SW480 (cell line): ENCODE measurements around the gene HUS1B.

Experiments
- DNase-seq: peaks from one replicate; pipeline ENCODE4 v3.0.0-alpha.2; 2016; ENCODE audit warnings: low spot score

Gene HUS1B

DNA sequence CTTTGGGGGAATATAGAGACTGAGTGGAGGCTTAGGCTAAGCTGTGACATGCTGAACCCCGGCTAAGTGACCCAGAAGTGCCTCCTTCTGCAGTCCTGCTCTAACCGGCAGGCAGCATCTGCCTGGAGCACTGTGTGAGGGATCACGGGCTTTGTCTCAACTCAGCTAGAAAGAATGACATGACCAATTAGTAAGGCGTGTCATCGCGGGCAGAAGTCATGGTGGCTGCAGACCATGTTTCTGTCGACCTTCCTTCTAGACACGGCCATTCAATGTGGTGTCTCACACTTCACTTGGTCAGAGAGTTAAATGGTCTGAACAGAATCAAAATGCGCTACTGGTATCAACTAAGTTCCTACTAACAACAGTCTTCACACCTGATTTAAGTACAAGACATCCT lies 35.0 kb downstream of the HUS1B start:
- DNase-seq, result no peak

GRCh38 chr6:620950-621349 lies 36.0 kb downstream of the HUS1B start:
- no peak for DNase-seq

- no peak for DNase-seq
These were observed 36.7 kb downstream of the HUS1B start for GRCh38 chr6:620166-620565.

- DNase-seq, result peak; percentile 58
These were observed 39.3 kb downstream of the HUS1B start for GRCh38 chr6:617456-618100.

GRCh38 chr6:613981-614380 lies 42.9 kb downstream of the HUS1B start:
- DNase-seq, result no peak

DNA sequence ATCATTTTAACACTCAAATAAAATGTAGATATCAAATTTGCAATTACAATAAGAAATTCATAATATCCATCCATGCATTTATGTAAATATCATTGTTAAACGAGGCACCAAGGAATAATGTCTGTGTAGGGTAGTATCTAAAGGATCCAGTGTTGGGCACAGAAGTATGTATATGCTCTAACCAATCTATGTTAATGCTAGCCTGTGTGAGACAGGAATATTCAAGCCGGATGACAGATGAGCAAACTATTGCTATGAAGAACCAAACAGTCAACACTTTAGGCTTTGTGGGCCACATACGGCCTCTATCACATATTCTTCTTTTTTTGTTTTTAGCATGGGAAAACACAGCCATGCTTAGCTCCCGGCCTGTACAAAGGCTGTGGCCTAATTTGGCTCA lies 45.0 kb downstream of the HUS1B start:
- DNase-seq, result no peak

- DNase-seq, result no peak
These were observed 46.0 kb downstream of the HUS1B start for GRCh38 chr6:610882-611281.

DNA sequence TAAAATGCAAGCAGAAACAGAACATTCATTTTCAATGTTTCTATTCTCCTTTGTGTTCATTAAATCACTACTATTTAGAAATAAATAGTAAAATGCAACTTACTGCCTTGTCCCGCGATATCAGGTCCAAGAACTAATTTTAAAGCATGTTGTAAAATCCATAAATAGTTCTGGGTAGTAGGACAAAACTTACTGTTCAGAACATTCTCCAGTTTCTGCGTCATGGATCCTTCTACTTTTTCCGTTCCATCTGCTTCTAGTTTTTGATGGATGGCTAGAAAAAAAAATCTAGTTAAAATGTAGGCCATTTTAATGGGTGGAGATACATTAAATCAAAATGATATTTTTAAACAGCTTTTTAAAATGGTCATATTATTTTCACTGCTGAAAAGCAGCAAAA lies 47.0 kb downstream of the HUS1B start:
- DNase-seq, result no peak

DNA sequence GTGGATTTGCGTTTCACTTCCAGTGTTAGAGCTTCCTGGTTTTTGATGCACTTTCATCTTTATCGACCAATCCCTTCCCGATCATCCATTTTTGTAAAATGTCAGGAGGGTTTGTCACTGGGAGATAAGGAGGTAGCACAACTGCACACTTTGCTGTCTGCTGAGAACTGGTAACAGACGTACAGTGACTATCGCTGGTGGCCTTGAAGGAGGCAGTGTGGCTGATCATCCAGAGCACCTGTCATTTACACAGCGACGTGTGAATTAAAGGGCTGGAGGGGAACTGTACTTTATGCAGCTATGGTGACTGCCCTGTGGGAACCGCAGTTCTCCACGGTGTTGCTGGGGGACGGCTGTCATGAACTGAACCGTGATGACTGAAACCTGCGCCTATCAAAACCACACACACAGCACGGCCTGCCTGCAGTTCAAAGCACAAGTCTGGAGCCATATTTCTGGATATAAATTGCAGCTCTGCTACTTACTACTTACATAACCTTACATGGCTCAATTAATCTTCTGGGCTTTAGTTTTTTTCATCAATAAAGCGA lies 50.0 kb downstream of the HUS1B start:
- no peak for DNase-seq
